Activated naive CD4-positive, alpha-beta T cell treated with anti-CD3 and anti-CD28 coated beads, Interleukin-2, amount 50 U/mL, for 16 hours (primary cell): Measurements from ENCODE around the gene SF3B5.
"Not testable (repeated sequence)": the region's sequence is repeated elsewhere in the genome, so short reads cannot be mapped to it uniquely, and the experiment has no call there.

Experiments
- DNase-seq: peaks from one replicate; pipeline ENCODE4 v3.0.0-alpha.2; 2020

The SF3B5 gene

DNA sequence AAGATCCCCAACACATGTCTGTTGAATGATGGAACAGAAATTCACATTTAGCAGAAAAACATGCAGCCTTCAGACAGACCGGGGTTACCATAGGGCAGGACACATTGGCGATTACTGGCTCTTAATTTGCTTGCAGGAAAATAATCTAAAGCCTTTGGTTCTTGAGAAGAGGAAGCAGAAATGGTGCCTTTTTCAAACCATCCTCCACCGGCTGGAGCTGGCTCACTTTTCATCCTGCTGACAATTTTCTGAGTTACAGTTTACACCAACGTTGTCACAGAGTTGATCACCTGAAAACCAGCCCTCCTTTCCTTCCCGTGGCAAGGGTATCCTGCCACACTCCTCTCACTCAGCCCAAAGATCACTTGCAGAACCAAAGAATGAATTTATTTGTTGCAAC lies 32.6 kb downstream of the SF3B5 start:
- no peak for DNase-seq

DNA sequence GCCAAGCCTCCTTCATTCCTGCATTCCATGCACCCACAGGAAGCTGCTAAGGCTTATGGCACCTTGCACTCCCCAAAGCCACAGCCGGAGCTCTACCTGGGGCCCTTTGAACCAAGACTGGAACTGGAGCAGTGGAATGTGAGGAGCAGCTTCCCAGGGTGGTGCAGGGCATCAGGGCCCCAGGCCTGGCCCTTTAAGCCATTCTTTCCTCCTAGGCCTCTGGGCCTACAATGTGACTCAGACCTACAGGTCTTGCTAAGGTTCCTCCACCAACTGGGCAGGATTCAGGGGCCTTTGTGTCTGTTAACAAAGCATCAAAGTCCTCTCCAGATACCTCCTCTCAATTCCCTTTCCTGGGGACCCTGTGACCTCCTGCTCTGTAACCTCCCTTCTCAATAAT lies 36.2 kb downstream of the SF3B5 start:
- no peak for DNase-seq

DNA sequence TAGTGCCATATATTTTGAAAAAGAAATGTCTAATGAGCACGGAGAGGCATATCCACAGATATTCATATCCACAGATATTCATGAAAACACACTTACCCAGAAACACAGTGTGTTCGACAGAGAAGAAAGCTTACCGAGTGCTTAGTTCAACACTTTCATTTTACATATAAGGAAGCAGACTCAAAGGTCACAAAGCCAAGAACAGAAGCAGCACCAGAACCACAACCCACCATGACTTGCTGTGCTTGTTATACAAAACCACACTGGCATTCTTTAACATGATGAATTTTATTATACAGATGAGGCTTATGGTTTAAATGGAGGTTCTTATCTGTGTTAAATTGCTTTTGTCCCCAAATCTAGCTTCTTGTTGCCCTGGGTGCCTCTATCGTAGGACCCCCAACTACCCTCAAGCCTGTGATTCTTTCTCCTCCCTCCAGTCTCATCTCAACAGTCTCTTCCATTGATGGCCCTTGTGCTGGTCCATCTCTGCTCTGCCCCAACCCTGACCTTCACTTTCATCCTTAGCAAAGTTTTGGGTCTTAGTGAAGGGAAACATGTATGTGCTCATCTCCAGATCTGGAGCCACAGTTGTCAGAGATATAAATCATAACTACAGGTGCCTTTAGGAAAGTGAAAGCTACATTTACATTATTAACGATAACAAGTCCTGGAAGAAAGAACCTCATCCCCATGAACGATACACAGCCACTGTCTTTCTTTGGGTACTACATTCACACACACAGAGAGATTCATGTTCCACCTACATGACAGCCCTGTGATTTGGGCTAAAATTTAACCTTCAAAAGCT lies 40.0 kb downstream of the SF3B5 start:
- DNase-seq: peak; percentile 44

DNA sequence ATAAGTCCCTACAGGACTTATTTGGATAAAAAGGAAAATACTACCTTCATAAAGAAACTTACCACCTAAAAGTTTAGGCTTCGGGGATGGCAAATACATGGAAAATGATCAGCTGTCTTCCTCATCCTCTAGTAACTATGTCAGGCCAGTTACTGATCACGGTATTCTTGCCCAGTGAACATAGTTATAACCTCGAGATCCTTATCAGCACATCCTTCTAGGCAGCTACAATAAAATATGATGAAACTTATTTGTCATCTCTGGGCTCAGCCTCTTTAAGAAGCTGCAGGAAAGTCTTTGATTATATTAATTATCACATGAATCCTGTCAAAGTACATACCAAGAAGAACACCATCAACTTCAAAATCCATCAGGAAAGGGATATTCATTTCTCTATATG lies 41.8 kb downstream of the SF3B5 start:
- DNase-seq: no peak

DNA sequence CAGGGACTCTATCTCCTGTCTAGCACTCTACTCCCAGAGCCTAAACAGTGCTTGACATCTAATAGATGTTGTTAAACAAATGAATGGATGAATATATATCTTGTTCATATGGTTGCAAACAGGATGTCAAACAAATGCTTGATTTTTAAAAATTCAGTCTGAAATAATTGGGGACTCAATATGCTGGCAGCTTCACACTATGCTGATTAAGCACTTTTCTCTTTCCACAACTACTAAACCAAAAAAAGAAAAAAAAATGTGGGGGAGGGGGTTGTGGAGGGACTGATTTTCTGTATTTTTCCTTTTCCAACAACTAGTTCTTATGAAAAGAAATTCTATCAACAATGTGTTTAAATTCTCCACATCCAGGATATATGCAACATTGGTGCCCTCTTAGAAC lies 42.9 kb downstream of the SF3B5 start:
- DNase-seq: no peak

DNA sequence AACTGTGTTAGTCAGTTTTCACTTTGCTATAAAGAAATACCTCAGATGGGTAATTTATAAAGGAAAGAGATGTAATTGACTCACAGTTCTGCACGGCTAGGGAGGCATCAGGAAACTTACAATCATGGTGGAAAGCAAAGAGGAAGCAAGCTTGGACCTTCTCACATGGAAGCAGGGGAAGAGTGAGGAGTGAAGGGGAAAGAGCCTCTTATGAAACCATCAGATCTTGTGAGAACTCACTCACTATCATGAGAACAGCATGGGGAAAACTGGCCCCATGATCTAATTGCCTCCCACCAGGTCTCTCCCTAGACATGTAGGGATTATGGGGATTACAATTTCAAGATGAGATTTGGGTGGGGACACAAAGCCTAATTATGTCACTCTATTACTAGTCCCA lies 46.0 kb downstream of the SF3B5 start:
- no peak for DNase-seq

DNA sequence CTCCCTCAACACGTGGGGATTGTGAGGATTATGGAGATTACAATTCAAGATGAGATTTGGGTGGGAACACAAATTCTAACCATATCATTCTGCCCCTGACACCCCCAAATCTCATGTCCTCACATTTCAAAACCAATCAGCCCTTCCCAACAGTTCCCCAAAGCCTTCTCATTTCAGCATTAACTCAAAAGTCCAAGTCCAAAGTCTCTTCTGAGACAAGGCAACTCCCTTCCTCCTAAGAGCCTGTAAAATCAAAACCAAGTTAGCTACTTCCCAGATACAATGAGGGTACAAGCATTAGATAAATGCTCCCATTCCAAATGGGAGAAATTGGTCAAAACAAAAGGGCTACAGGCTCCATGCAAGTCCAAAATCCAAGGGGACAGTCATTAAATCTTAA lies 47.7 kb downstream of the SF3B5 start:
- no peak for DNase-seq

DNA sequence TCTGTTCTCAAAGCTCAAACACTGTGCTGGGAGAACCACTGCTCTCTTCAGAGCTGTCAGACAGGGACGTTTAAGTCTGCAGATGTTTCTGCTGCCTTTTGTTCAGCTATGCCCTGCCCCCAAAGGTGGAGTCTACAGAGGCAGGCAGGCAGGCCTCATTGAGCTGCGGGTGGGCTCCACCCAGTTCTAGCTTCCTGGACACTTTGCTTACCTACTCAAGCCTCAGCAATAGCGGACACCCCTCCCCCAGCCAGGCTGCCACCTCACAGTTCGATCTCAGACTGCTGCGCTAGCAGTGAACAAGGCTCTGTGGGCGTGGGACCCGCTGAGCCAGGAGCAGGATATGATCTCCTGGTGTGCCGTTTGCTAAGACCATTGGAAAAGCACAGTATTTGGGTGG lies 48.7 kb downstream of the SF3B5 start:
- DNase-seq: not testable (repeated sequence)

DNA sequence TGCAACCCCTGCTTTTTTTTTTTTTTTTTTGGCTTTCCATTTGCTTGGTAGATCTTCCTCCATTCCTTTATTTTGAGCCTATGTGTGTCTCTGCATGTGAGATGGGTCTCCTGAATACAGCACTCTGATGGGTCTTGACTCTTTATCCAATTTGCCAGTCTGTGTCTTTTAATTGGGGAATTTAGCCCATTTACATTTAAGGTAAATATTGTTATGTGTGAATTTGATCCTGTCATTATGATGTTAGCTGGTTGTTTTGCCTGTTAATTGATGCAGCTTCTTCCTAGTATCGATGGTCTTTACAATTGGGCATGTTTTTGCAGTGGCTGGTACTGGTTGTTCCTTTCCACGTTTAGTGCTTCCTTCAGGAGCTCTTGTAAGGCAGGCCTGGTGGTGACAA lies 50.4 kb downstream of the SF3B5 start:
- DNase-seq: not testable (repeated sequence)
